Measurements from ENCODE around the gene GMCL2. TPM values are rescaled to one million over a fixed set of nuclear protein-coding genes. Genes with fewer than 3 reads are reported as not detected.

GMCL2 gene
- total RNA-seq, 1 experiment from 2014 or later: not detected

DNA sequence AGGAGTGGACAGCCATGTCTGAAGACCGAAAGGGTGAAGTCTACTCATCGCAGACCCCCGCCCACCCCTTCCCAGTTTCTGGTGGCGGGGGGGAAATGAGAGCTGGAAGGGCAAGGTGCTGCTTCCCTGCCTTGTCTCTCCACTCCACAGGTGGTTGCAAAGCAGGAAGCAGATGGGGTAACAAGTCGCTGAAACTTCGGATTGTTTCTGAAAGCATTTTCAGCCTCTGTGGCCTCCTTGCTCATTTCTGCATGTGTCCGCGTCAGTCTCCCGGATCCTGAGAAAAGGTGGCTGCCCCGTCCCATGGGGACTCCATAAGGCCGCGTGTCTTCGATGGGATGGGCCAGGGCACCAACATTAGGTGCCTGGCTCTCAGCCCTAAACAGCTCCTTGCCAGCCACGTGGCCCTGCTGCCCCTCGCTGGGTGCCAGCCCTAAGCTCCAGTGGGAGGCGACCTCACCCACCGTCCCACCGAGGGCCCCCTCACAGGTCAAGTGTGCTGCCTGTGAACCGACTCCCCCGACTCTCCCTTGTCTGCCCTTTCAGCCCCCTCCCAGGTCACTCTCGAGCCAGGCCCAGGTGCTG, 44.5 kb upstream of the GMCL2 start:
- Histone ChIP-seq H3K9ac (ENCODE audit: low read length) (peak overlapping the region; percentile 98), H2AFZ (ENCODE audit: low read depth, low read length, poor library complexity, severe bottlenecking) (no peak overlapping the region), H3K4me2 (ENCODE audit: low read length) (peak overlapping the region; percentile 93), H3K27ac (ENCODE audit: low read depth, low read length) (peak overlapping the region; percentile 95), H4K20me1 (ENCODE audit: insufficient read depth) (no peaks in the 10 kb centered on the region), H3K4me3 (replicated peaks in 1 of 2; ENCODE audit: low read depth in 1 of 2, low read length in 2 of 2) (peak overlapping the region; percentile 94 to 99), H3K4me1 (ENCODE audit: control insufficient read depth in 1 of 2, insufficient read depth in 2 of 2, low read length in 2 of 2) (peaks cover 13 to 31% of the 10 kb centered on the region in 2 experiments), H3K9me2 (ENCODE audit: insufficient read depth) (no peaks in the 10 kb centered on the region), H3K27me3 (ENCODE audit: insufficient read depth, low read length) (no peaks in the 10 kb centered on the region), H3K36me3 (ENCODE audit: control insufficient read depth in 1 of 2, insufficient read depth in 2 of 2, low read length in 2 of 2) (peaks cover 3 to 37% of the 10 kb centered on the region in 2 experiments; a peak in 3 of 4 replicates), H3K79me2 (ENCODE audit: insufficient read depth, low read length) (peaks cover 30% of the 10 kb centered on the region), H3K9me3 (ENCODE audit: control insufficient read depth in 1 of 2, insufficient read depth in 1 of 2, low read depth in 1 of 2, low read length in 2 of 2) (no peaks in the 10 kb centered on the region)
- RAD21 ChIA-PET (ENCODE audit: low non-redundant PET in 1 of 2, low total read pairs in 2 of 2, uncharacterized antibody in 2 of 2, unreplicated experiment in 2 of 2): no interaction called here
- CTCF ChIA-PET: no interaction called here
- BruUV-seq (replicated peaks): TSS peak; percentile 42
- intact Hi-C loops (cut with micrococcal nuclease): no loop called here
- DNase-seq (ENCODE audit: low read depth, low spot score) (no peak), ATAC-seq (peak; percentile 10)
- POLR2A ChIA-PET: no interaction called here
- TF ChIP-seq, protein P1, sequence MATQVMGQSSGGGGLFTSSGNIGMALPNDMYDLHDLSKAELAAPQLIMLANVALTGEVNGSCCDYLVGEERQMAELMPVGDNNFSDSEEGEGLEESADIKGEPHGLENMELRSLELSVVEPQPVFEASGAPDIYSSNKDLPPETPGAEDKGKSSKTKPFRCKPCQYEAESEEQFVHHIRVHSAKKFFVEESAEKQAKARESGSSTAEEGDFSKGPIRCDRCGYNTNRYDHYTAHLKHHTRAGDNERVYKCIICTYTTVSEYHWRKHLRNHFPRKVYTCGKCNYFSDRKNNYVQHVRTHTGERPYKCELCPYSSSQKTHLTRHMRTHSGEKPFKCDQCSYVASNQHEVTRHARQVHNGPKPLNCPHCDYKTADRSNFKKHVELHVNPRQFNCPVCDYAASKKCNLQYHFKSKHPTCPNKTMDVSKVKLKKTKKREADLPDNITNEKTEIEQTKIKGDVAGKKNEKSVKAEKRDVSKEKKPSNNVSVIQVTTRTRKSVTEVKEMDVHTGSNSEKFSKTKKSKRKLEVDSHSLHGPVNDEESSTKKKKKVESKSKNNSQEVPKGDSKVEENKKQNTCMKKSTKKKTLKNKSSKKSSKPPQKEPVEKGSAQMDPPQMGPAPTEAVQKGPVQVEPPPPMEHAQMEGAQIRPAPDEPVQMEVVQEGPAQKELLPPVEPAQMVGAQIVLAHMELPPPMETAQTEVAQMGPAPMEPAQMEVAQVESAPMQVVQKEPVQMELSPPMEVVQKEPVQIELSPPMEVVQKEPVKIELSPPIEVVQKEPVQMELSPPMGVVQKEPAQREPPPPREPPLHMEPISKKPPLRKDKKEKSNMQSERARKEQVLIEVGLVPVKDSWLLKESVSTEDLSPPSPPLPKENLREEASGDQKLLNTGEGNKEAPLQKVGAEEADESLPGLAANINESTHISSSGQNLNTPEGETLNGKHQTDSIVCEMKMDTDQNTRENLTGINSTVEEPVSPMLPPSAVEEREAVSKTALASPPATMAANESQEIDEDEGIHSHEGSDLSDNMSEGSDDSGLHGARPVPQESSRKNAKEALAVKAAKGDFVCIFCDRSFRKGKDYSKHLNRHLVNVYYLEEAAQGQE (IDR thresholded peaks at IDR 0.05; ENCODE audit: low read depth): no peak
- TF ChIP-seq FOSL1 (IDR thresholded peaks at IDR 0.05; ENCODE audit: low read depth) (no peak), ELF1 (IDR thresholded peaks at IDR 0.05; ENCODE audit: borderline replicate concordance, low read depth) (no peak), CBX3 (IDR thresholded peaks at IDR 0.05; ENCODE audit: low read depth) (no peak), MAX (IDR thresholded peaks at IDR 0.05) (no peak), EGR1 (IDR thresholded peaks at IDR 0.05; ENCODE audit: low read depth) (no peak), CEBPB (IDR thresholded peaks at IDR 0.05; ENCODE audit: low read depth) (no peak), RAD21 (IDR thresholded peaks at IDR 0.05; ENCODE audit: low read depth) (no peak), YY1 (IDR thresholded peaks at IDR 0.05; ENCODE audit: extremely low read depth, insufficient replicate concordance, low read depth, low read length) (no peak), POLR2AphosphoS5 (IDR thresholded peaks at IDR 0.05; ENCODE audit: low read depth, low read length) (no peak), EZH2 (IDR thresholded peaks at IDR 0.05) (no peak), JUND (IDR thresholded peaks at IDR 0.05) (no peak), SP1 (IDR thresholded peaks at IDR 0.05; ENCODE audit: low read depth) (no peak)
